Right cardiac atrium (tissue), 5 donors: ENCODE data around the gene ZNF746. TPM values are rescaled to one million over a fixed set of nuclear protein-coding genes. Genes with fewer than 3 reads are reported as not detected.

Experiments
- ATAC-seq, 2 donors: fragments of 200-7000 bp; cut with Tn5 transposase; one replicate each; pipeline versions ENCODE4 v1.8.0 to v1.9.1; 2020; ENCODE audit warnings: moderate library complexity in 2 of 2, mild to moderate bottlenecking in 1 of 2
- DNase-seq, 3 donors: peaks; one replicate each; pipeline ENCODE4 v3.0.0-alpha.2; 2020
- H3K27ac ChIP-seq: one replicate; pipeline ENCODE4 v1.5.1; 2013; ENCODE audit warnings: mild to moderate bottlenecking, low read length, control low read depth, moderate library complexity
- H3K27me3 ChIP-seq: one replicate; pipeline ENCODE4 v1.6.1; 2013; ENCODE audit not compliant: control insufficient read depth, insufficient read depth
- H3K4me1 ChIP-seq: one replicate; pipeline ENCODE4 v1.6.1; 2013; ENCODE audit warnings: low read length; ENCODE audit not compliant: control insufficient read depth, insufficient read depth
- H3K4me3 ChIP-seq: one replicate; pipeline ENCODE4 v1.5.1; 2013; ENCODE audit warnings: low read length, control low read depth
- H3K9me3 ChIP-seq: one replicate; pipeline ENCODE4 v1.6.1; 2013; ENCODE audit warnings: low read length; ENCODE audit not compliant: control insufficient read depth
- WGBS: extraction: QIAGEN DNeasy Blood & Tissue Kit; methylation state at CpG from one replicate; pipeline ENCODE4 v1.1.7; 2013; 5-methylcytosine and 5-hydroxymethylcytosine counted together
- intact Hi-C, 4 donors: fragments of 100-400 bp; cut with DNase I; formaldehyde crosslinking; loops; one replicate each; pipeline versions ENCODE4 v1.11.0 to v1.14.0; 2022 to 2023
- polyA plus RNA-seq: library from polyadenylated mRNA; stranded (reverse); fragments of 200-250 nt; gene quantifications from one replicate; pipeline ENCODE4 v1.2.3, GENCODE V29; 2013
- total RNA-seq, 4 donors: library from RNA; stranded (reverse); fragmentation: NEBNext Ultra II Directional; extraction: Animal tissue kit (Norgen Biotek cat#: 25700); gene quantifications; one replicate each; pipeline ENCODE4 v1.2.1, GENCODE V29; 2021
- donor health status: healthy with polysubstance abuse.
- donor health status: DM: no; HTN: yes; CAD: no.
- donor health status: DM: no; HTN: no; CAD: no.
- donor health status: DM: no; HTN: yes; CAD: no; lungs with severe emphysema.
- donor health status: DM: yes; HTN: yes; CAD: no.

Gene ZNF746
- total and polyA plus RNA-seq, 5 donors: 5.0 to 10.7 (median 9.7) TPM

DNA sequence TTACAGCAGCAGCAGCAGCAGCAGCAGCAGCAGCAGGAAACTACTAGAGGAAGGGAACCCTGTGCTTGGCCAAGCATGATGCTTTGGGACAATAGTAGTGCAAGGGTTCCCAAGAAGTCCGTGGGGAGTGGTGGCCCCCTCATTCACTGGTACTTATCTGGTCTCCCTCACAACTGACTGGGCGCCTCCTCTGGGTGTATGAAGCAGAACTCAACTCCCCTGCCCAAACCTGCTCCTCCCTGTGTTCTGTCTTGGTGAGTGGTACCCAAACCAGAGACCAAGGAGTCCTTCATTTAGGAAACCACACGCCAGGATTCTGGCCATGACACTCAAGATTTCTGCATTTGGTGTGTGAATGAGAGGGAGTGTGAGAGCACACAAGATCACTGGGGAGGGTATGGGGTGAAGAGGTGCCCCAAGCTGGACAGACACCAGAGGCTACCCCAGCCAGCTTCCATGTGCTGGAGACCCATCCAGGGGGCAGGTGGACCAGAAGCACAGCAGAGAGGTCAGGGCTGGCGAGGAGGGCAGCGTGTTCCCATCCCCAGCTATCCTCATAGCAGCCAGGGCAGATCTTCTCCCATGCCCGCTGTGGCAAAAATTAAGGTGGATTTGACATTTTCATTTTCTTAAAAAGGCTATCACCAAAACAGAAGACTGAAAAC, 26.2 kb downstream of the ZNF746 start:
- DNase-seq (no peak), ATAC-seq (no peak)
- Histone ChIP-seq H3K4me1 (no peaks in the 10 kb centered on the region), H3K9me3 (no peaks in the 10 kb centered on the region), H3K4me3 (no peak overlapping the region), H3K27me3 (no peaks in the 10 kb centered on the region), H3K27ac (no peak overlapping the region)
- intact Hi-C loops: no loop called here
- 97% methylated on average over 6 of the region's 6 CpGs for WGBS

DNA sequence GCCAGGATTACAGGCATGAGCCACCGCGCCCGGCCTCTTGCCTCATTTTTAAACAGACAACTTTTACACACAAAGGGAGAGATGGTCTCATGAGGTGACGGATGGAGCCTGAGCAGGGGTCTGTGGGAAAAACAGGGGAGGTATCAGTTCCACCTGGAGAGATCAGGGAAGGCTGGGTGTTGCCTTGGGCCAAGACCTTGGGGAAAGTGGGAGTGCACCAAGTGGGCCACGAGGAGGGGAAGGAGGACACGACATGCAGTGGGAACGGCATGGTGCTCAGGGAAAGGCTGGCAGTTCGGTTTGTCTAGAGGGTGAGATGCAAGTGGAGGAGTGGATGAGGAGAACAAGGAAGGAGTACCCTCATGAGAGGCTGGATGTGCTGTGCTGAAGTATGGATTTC, 27.8 kb downstream of the ZNF746 start:
- intact Hi-C loops: no loop called here
- DNase-seq (no peak), ATAC-seq (no peak)
- Histone ChIP-seq H3K4me1 (no peaks in the 10 kb centered on the region), H3K9me3 (no peaks in the 10 kb centered on the region), H3K27ac (no peak overlapping the region), H3K4me3 (no peak overlapping the region), H3K27me3 (no peaks in the 10 kb centered on the region)
- 91% methylated on average over 8 of the region's 8 CpGs for WGBS

DNA sequence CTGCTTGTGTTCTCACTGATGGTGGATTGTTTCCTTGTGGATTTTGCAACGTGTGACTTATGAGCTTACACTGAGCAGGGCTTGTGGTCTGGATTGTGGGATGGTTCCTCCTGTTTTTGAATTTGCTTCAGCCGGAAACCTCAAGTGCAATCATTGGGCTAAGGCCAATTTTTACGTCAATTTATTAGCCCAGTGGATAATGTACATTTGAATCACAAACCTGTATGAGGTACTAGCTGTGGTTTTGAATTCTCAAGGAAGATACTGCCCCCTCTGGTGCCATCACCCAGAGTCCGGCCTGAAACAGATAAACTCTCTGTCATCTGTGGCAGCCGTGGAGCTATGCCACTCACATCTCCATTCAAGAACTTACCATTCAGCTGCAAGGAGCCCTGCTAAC, 29.4 kb downstream of the ZNF746 start:
- intact Hi-C loops: no loop called here
- H3K4me1 ChIP-seq: no peaks in the 10 kb centered on the region
- no peaks in the 10 kb centered on the region for H3K9me3 ChIP-seq
- ATAC-seq (no peak), DNase-seq (no peak)
- H3K4me3 ChIP-seq: no peak overlapping the region
- H3K27me3 ChIP-seq: no peaks in the 10 kb centered on the region
- 74% methylated on average over 5 of the region's 5 CpGs for WGBS
- H3K27ac ChIP-seq: no peak overlapping the region

DNA sequence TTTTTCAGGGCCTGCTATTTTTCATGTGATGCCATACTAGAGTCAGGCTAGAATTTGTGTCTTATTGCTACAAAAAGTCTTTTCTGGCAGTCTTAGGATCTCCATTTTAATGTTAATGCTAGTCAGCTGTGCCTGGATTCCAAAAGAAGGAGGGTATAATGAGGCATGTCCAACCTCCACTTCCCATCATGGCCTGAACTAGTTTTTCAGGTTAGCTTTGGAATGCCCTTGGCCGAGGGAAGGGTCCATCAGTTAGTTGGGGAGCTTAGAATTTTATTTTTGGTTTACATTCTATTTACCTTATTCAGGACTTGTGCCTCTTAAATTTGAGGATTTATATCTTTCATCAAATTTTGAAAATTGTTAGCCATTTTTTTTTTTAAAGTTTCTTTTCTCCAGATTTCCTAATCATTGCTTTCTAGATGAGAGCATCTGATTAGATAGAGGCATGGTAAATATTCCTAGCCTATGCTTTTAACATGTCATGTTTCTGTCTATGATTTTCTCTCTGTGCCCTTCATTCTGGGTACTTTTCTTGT, 30.2 kb downstream of the ZNF746 start:
- Histone ChIP-seq H3K4me3 (no peak overlapping the region), H3K4me1 (no peaks in the 10 kb centered on the region), H3K27ac (no peak overlapping the region), H3K27me3 (no peaks in the 10 kb centered on the region), H3K9me3 (no peaks in the 10 kb centered on the region)
- 90% methylated on average over 1 of the region's 1 CpG for WGBS
- intact Hi-C loops: no loop called here
- ATAC-seq (no peak), DNase-seq (no peak)

DNA sequence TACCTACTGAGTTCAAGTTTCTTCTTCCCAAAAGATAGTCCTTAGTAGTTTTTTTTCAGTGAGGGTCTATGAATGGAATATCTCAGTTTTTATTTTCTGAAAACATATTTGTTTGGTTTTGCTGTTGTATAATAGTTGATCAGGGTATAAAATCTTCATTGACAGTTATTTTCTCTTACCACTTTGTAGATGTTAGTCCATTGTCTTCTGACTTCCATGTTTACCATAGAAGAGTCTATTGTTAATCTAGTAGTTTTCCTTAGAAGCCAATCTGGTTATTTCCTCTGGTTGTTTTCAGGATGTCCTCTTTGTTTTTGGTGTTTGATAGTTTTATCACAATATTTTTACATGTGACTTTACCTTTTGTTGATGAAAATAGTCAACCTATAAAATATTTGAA, 31.2 kb downstream of the ZNF746 start:
- Histone ChIP-seq H3K9me3 (no peaks in the 10 kb centered on the region), H3K4me1 (no peaks in the 10 kb centered on the region), H3K4me3 (no peak overlapping the region), H3K27me3 (no peaks in the 10 kb centered on the region), H3K27ac (no peak overlapping the region)
- no peak for ATAC-seq
- intact Hi-C loops: no loop called here
- DNase-seq: no peak

DNA sequence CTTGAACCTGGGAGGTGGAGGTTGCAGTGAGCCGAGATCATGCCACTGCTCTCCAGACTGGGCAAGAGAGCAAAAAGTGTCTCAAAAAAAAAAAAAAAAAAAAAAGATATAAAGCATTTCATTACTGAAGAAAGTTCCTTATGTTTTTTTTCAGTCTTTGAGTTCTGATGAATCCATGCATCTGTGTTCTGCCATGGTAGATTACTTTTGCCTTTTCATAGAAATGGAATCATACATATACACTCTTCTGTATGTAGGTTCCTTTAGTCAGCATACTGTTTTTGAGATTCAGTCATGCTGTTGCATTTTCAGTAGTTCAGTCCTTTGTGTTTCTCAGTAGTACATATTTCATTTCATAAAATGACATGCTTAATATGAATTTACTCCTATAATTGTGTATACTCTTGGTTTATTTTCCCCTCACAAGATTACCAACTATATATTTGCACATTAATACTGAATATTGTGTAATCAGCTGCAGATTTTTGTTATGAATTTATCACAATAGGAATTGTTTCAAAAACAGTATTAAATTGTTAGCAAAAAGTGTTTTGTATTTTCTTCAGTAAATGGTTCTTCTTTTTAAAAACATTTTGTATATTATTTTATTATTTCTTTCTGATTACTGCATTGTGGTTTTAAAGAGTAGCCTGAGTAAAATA, 34.0 kb downstream of the ZNF746 start:
- WGBS: 65% methylated on average over 1 of the region's 1 CpG
- intact Hi-C loops: no loop called here

DNA sequence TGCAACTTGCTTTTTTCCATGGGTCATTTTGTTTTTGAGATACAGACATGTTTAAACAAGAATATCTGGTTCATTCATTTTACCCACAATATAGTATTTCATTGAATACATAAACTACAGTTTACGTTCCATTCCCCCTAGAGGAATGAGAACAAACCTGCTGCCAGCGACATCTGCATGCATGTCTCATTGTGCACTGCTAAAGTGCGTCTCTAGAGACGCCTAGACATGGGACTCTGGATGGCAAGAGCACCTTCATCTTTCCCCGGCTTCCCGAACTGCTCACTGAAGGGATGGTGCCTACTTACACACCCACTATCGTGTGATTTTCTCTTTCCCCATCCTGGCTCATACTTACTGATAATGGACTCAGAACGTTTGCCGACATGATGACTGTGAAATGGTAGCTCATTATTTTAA, 35.5 kb downstream of the ZNF746 start:
- 89% methylated on average over 9 of the region's 9 CpGs for WGBS
- H3K27ac ChIP-seq: no peak overlapping the region
- intact Hi-C loops: no loop called here
- H3K4me3 ChIP-seq: no peak overlapping the region
- H3K4me1 ChIP-seq: peaks cover 3% of the 10 kb centered on the region
- no peaks in the 10 kb centered on the region for H3K27me3 ChIP-seq
- ATAC-seq (no peak), DNase-seq (no peak)
- H3K9me3 ChIP-seq: no peaks in the 10 kb centered on the region

More for the DNA sequence above, 34.0 kb downstream of the ZNF746 start:
- DNase-seq (no peak), ATAC-seq (no peak)
- Histone ChIP-seq H3K4me1 (peaks cover 3% of the 10 kb centered on the region), H3K27me3 (no peaks in the 10 kb centered on the region), H3K27ac (no peak overlapping the region), H3K9me3 (no peaks in the 10 kb centered on the region), H3K4me3 (no peak overlapping the region)

DNA sequence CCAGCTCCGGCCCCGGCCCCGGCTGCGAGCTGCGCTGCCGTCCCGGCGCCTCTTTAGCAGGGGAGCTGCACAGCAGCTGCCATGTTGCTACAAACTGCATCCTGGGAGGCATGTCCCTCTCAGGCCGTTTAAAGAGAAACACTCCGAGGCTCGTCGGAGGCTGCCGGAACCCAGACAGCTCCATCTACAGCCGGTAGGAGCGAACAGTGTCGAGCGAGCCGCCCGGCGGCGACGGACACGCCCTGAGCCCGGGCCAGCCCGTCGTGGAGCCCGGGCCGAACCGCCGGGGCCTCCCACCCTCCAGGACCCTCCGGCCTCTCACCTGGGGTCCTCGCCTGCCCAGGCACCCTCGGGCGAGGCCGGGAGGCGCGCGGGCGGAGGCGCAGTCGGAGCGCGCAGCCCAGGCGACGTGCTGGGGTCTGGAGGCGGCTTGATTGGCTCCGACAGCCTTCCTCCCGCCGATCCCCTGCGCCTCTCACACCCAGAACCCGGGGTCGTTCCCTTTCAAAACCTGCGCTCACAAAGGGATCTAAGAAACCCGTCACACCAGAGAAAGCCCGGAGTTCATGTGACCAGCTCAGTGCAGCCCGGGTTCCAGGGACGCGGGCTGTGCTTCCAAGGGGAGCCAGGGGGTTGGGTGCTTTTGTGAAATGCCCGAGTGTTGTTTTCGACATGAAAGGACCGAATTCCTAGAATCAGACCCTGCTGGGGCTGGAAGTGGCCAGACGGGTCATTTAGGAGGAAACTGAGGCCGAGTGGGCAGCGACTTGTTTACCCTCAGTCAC, 36.9 kb downstream of the ZNF746 start, which contains the start of gene ZNF777:
ZNF777 (minus strand) TSS at position 570 of the 785 bp plus-strand sequence. CDS start 5,040 bp downstream, outside the sequence.
- Histone ChIP-seq H3K4me3 (peak within 1 kb of the TSS; percentile 90), H3K4me1 (peaks cover 3% of the 10 kb centered on the region), H3K27me3 (no peaks in the 10 kb centered on the region), H3K9me3 (no peaks in the 10 kb centered on the region), H3K27ac (peak within 1 kb of the TSS; percentile 46)
- ATAC-seq (peak; percentile 99), DNase-seq (peak; percentile 84 to 93 (median 93))
- under 1% methylated on average over 64 of the region's 64 CpGs for WGBS
- intact Hi-C loops: no loop called here

DNA sequence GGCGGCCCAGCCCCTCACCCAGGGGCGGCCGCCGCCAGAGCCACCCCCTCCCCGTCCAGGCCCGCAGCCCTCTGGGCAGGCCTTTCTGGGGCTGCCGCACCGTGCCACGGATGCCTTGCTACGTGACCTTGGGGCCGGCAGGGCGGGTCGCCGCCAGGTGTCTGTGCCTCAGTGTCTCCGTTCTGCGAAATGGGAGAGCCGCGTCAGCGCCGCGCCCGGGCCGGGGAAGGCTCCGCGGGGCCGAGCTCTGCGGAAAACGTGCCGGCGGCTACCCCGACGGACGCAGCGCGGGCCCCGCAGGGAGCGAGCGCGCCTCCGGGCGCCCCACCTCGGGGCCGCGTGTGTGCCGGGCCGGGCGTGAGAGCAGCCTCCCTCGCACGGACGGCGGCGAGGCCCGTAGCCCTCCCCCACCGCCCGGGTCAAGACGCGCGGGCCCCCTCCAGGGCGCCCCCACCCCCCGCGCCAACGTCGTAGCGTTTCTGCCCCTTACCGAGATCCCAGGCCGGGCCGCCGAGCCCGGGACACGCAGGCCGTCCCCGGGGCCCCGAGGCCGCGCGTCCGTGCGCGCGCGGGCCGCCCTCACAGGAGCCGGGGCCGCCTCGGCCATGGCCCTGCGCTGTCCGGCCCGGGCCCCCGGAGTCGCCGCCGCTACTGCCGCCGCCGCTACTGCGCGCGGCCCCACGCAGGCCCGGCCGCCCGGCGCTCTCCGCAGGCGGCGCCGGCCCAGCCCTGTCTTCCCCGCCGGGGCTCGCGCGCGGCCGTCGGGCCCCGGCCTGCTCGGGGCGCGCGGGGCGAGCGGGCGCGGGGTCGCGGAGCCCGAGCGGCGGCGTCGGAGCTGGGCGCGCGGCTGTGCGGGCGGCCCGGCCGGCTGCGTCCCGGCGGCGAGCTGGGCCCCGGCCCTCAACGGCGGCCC, 37.8 kb downstream of the ZNF746 start:
- no peaks in the 10 kb centered on the region for H3K27me3 ChIP-seq
- peaks cover 3% of the 10 kb centered on the region for H3K4me1 ChIP-seq
- 1% methylated on average over 137 of the region's 145 CpGs for WGBS
- ATAC-seq (no peak), DNase-seq (peak in 2 of 3 donors; percentile 49 to 56)
- peak overlapping the region; percentile 90 for H3K4me3 ChIP-seq
- H3K9me3 ChIP-seq: no peaks in the 10 kb centered on the region
- no peak overlapping the region for H3K27ac ChIP-seq
- intact Hi-C loops: no loop called here

DNA sequence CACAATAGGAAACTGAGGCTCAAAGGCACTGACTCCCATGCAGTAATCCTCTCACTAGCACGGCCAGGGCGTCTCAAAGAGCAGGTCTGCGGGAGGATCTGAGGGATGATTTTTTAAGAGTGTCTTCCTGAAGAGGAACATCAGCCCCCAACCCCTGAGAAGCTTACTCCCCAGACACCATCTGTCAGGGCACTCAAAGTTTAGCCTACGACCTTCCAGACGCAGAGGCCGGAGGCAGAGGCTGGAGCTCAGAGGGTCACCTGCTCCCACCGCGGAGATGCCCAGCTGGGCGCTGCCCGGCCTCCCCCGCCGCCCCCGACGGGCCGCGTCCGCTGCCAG, 38.4 kb downstream of the ZNF746 start:
- WGBS: 21% methylated on average over 17 of the region's 17 CpGs
- DNase-seq (no peak), ATAC-seq (no peak)
- Histone ChIP-seq H3K27ac (no peak overlapping the region), H3K27me3 (no peaks in the 10 kb centered on the region), H3K9me3 (no peaks in the 10 kb centered on the region), H3K4me1 (peaks cover 3% of the 10 kb centered on the region), H3K4me3 (peak overlapping the region; percentile 90)
- intact Hi-C loops: no loop called here
